Keratinocyte (primary cell): ENCODE measurements around the gene SLC13A5. TPM values are rescaled to one million over a fixed set of nuclear protein-coding genes. Genes with fewer than 3 reads are reported as not detected.

Experiments
- DNase-seq: peaks from one replicate; pipeline ENCODE4 v3.0.0-alpha.2; 2011; ENCODE audit warnings: low read depth, missing footprints, low spot score
- FAIRE-seq: peaks from 2 replicates; lab custom pipeline; 2011; peaks lifted over from hg19 to GRCh38; lab: Jason Lieb, UNC
- H2AFZ ChIP-seq: 2 replicates; pipeline ENCODE4 v1.6.0; 2012; ENCODE audit warnings: low read length, control low read depth, inconsistent platforms; ENCODE audit not compliant: control insufficient read depth
- H3K27ac ChIP-seq: 2 replicates; pipeline ENCODE4 v1.5.1; 2011; ENCODE audit warnings: low read length; ENCODE audit not compliant: control insufficient read depth, insufficient read depth
- H3K27me3 ChIP-seq: 3 replicates; pipeline ENCODE4 v1.6.0; 2011; ENCODE audit warnings: low read length; ENCODE audit not compliant: control insufficient read depth, insufficient read depth; ENCODE audit errors: extremely low read depth
- H3K36me3 ChIP-seq, 2 experiments: 2 replicates in 1 of 2; 3 replicates in 1 of 2; pipeline ENCODE4 v1.5.1; 2011; ENCODE audit warnings: low read length in 2 of 2, mild to moderate bottlenecking in 1 of 2; ENCODE audit not compliant: control insufficient read depth in 2 of 2, insufficient read depth in 2 of 2; ENCODE audit errors: extremely low read depth in 1 of 2
- H3K4me1 ChIP-seq: 3 replicates; pipeline ENCODE4 v1.5.1; 2011; ENCODE audit warnings: low read length; ENCODE audit not compliant: control insufficient read depth, insufficient read depth; ENCODE audit errors: extremely low read depth
- H3K4me2 ChIP-seq: 3 replicates; pipeline ENCODE4 v1.6.0; 2011; ENCODE audit warnings: low read depth, low read length; ENCODE audit not compliant: control insufficient read depth, insufficient read depth; ENCODE audit errors: extremely low read depth
- H3K4me3 ChIP-seq, 3 experiments: fragments of 200-600 bp in 1 of 3; sonication (generic) in 1 of 3; 2 replicates in 2 of 3; 3 replicates in 1 of 3; pipeline ENCODE4 v1.5.1; 2011 to 2016; ENCODE audit warnings: low read length in 3 of 3, mild to moderate bottlenecking in 3 of 3, control low read depth in 2 of 3, inconsistent platforms in 1 of 3, low read depth in 1 of 3, mixed read lengths in 1 of 3, mixed run types in 1 of 3, moderate library complexity in 1 of 3; ENCODE audit not compliant: control insufficient read depth in 2 of 3, insufficient read depth in 2 of 3; ENCODE audit errors: extremely low read depth in 1 of 3
- H3K79me2 ChIP-seq: 2 replicates; pipeline ENCODE4 v1.6.0; 2012; ENCODE audit warnings: low read length; ENCODE audit not compliant: control insufficient read depth, insufficient read depth
- H3K9ac ChIP-seq: 3 replicates; pipeline ENCODE4 v1.6.0; 2011; ENCODE audit warnings: low read length; ENCODE audit not compliant: control insufficient read depth, insufficient read depth; ENCODE audit errors: extremely low read depth
- H3K9me1 ChIP-seq: 3 replicates; pipeline ENCODE4 v1.6.0; 2011; ENCODE audit warnings: low read length; ENCODE audit not compliant: control insufficient read depth, insufficient read depth; ENCODE audit errors: extremely low read depth
- H3K9me3 ChIP-seq: 2 replicates; pipeline ENCODE4 v1.5.1; 2012; ENCODE audit warnings: low read depth, low read length; ENCODE audit not compliant: control insufficient read depth
- H4K20me1 ChIP-seq: 3 replicates; pipeline ENCODE4 v1.6.0; 2011; ENCODE audit warnings: low read length; ENCODE audit not compliant: control insufficient read depth, insufficient read depth; ENCODE audit errors: extremely low read depth
- CTCF ChIP-seq, 3 experiments: IDR thresholded peaks in 1 of 3; conservative IDR thresholded peaks in 1 of 3; optimal IDR thresholded peaks in 1 of 3; 2 replicates in 2 of 3; 3 replicates in 1 of 3; pipeline versions ENCODE3 to v1.5.1; 2011; ENCODE audit warnings: low read length in 3 of 3, mild to moderate bottlenecking in 3 of 3, moderate library complexity in 2 of 3, control low read depth in 1 of 3, inconsistent platforms in 1 of 3; ENCODE audit not compliant: insufficient read depth in 2 of 3; ENCODE audit errors: extremely low read depth in 1 of 3
- EZH2 ChIP-seq: IDR thresholded peaks from one replicate; pipeline ENCODE4 v1.6.1; 2012; ENCODE audit warnings: inconsistent platforms, mild to moderate bottlenecking, low read length, moderate library complexity
- dilution Hi-C: fragments of 300-500 bp; cut with MboI; formaldehyde crosslinking; loops from one replicate; pipeline ENCODE4 v1.7.0; 2020; ENCODE audit warnings: low sequenced_read_pairs; ENCODE audit not compliant: extremely low pct_ligation_motif_present
- polyA plus RNA-seq, 5 experiments: library from polyadenylated mRNA; depleted of rRNA in 3 of 5; stranded (reverse) in 3 of 5; stranded (forward) in 1 of 5; unstranded in 1 of 5; fragments of >200 nt; gene quantifications; 1 replicate in 1 of 5; 2 replicates in 3 of 5; 3 replicates in 1 of 5; pipeline versions ENCODE4 v1.2.1 to v1.2.3, GENCODE V29; 2011 to 2012; ENCODE audit warnings: missing spikeins in 2 of 5, low read depth in 1 of 5, low replicate concordance in 1 of 5

SLC13A5 gene
- polyA plus RNA-seq, 1 donor (not counting 4 experiments of a cell fraction or from before 2014, with no cell fraction given), result 0.14 TPM

GRCh38 chr17:6690641-6691040 is 22.5 kb downstream of the SLC13A5 start:
- TF ChIP-seq CTCF (optimal IDR thresholded peaks at IDR 0.05 in 1 of 3, IDR thresholded peaks at IDR 0.05 in 1 of 3, conservative IDR thresholded peaks at IDR 0.05 in 1 of 3; ENCODE audit: extremely low read depth in 1 of 3, insufficient read depth in 2 of 3, low read length in 3 of 3), result no peak
- no peak for TF ChIP-seq EZH2
- dilution Hi-C loops, result no loop called here
- no peak overlapping the region for H3K9ac ChIP-seq
- peaks cover 5% of the 10 kb centered on the region for H3K27me3 ChIP-seq
- H3K36me3 ChIP-seq, result no peaks in the 10 kb centered on the region
- H2AFZ ChIP-seq, result no peak overlapping the region
- no peaks in the 10 kb centered on the region for H3K9me3 ChIP-seq
- H3K27ac ChIP-seq, result no peak overlapping the region
- H3K4me2 ChIP-seq, result no peak overlapping the region
- H3K79me2 ChIP-seq, result no peaks in the 10 kb centered on the region
- no peak for FAIRE-seq
- no peaks in the 10 kb centered on the region for H4K20me1 ChIP-seq
- no peak for DNase-seq
- H3K4me1 ChIP-seq, result no peaks in the 10 kb centered on the region
- H3K9me1 ChIP-seq, result no peaks in the 10 kb centered on the region
- no peak overlapping the region for H3K4me3 ChIP-seq

DNA sequence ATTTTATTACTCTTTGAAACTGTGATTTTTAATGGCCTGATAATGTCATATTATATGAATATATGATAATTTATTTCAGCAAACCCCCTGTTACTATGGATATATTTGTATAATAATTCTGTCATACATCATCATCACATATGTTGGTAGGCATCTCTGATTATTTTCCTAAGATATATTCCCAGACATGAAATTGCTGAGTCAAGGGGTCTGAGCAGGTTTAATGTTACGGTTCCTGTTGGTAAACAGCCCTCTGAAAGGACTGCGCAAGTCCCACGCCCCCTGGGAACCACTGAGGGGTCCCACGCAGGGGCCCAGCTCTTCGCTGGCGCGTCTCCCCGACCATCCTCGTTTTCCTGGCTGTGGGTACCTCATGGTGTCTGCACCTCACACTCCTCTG is 24.2 kb downstream of the SLC13A5 start:
- H3K27ac ChIP-seq, result no peak overlapping the region
- H2AFZ ChIP-seq, result no peak overlapping the region
- no peak for TF ChIP-seq EZH2
- TF ChIP-seq CTCF (optimal IDR thresholded peaks at IDR 0.05 in 1 of 3, IDR thresholded peaks at IDR 0.05 in 1 of 3, conservative IDR thresholded peaks at IDR 0.05 in 1 of 3; ENCODE audit: extremely low read depth in 1 of 3, insufficient read depth in 2 of 3, low read length in 3 of 3), result no peak
- FAIRE-seq, result no peak
- no peaks in the 10 kb centered on the region for H3K79me2 ChIP-seq
- H3K4me1 ChIP-seq, result no peaks in the 10 kb centered on the region
- no peaks in the 10 kb centered on the region for H3K27me3 ChIP-seq
- H3K9ac ChIP-seq, result no peak overlapping the region
- H3K4me3 ChIP-seq, result no peak overlapping the region
- dilution Hi-C loops, result no loop called here
- no peak for DNase-seq
- no peak overlapping the region for H3K4me2 ChIP-seq
- H3K9me3 ChIP-seq, result no peaks in the 10 kb centered on the region
- no peaks in the 10 kb centered on the region for H3K36me3 ChIP-seq
- no peaks in the 10 kb centered on the region for H3K9me1 ChIP-seq
- H4K20me1 ChIP-seq, result no peaks in the 10 kb centered on the region
